PFSK-1 (cell line): ENCODE measurements around the gene ANKRD1.

Source experiments
- FOXP2 ChIP-seq: optimal IDR thresholded peaks from 2 replicates; pipeline ENCODE3; 2011; ENCODE audit warnings: borderline replicate concordance, control low read depth, inconsistent platforms; ENCODE audit not compliant: insufficient read depth; ENCODE audit errors: extremely low read length, extremely low read depth
- POLR2AphosphoS5 ChIP-seq: IDR thresholded peaks from 2 replicates; pipeline ENCODE4 v1.6.1; 2012; ENCODE audit warnings: low read depth, mild to moderate bottlenecking, control low read depth, low read length, moderate library complexity
- REST ChIP-seq, 2 experiments: IDR thresholded peaks; 2 replicates each; pipeline versions ENCODE4 v1.6.1 to v1.8.0; 2011 to 2012; ENCODE audit warnings: low read depth in 2 of 2, low read length in 2 of 2, control low read depth in 1 of 2, inconsistent platforms in 1 of 2, mild to moderate bottlenecking in 1 of 2, moderate library complexity in 1 of 2; ENCODE audit not compliant: insufficient read depth in 1 of 2
- SIN3A ChIP-seq: IDR thresholded peaks from 2 replicates; pipeline ENCODE4 v1.6.1; 2012; ENCODE audit warnings: mild to moderate bottlenecking, low read length, moderate library complexity, borderline replicate concordance; ENCODE audit not compliant: insufficient read depth
- TAF1 ChIP-seq: IDR thresholded peaks from 2 replicates; pipeline ENCODE4 v1.6.1; 2012; ENCODE audit warnings: low read length, control low read depth, borderline replicate concordance; ENCODE audit not compliant: insufficient read depth

GRCh38 chr10:90893190-90893589 lies 27.7 kb downstream of the ANKRD1 start:
- no peak for TF ChIP-seq SIN3A
- TF ChIP-seq POLR2AphosphoS5: no peak
- TF ChIP-seq FOXP2: no peak
- no peak for TF ChIP-seq REST (IDR thresholded peaks at IDR 0.05; ENCODE audit: insufficient read depth in 1 of 2, low read depth in 2 of 2, low read length in 2 of 2)
- TF ChIP-seq TAF1: no peak
